Measurements from ENCODE around the gene CEP112. TPM values are rescaled to one million over a fixed set of nuclear protein-coding genes. Genes with fewer than 3 reads are reported as not detected.

Gene CEP112
- total and polyA plus RNA-seq, 2 donors (not counting 3 experiments of a cell fraction or from before 2014, with no cell fraction given), result 1.5 to 25.3 TPM

- no peak overlapping the region for H3K9ac ChIP-seq (replicated peaks; ENCODE audit: extremely low read depth, insufficient read depth, low read length)
- no peaks in the 10 kb centered on the region for H3K27me3 ChIP-seq (ENCODE audit: control insufficient read depth in 2 of 2, insufficient read depth in 2 of 2, low read length in 2 of 2)
- CTCF ChIA-PET, result no interaction called here
- TF ChIP-seq POLR2AphosphoS5 (IDR thresholded peaks at IDR 0.05; ENCODE audit: insufficient read depth, low read depth, low read length) (no peak), MYC (IDR thresholded peaks at IDR 0.05; ENCODE audit: low read depth, low read length) (peak; percentile 72), POLR2A (IDR thresholded peaks at IDR 0.05; ENCODE audit: low read depth, low read length) (no peak), FOS (IDR thresholded peaks at IDR 0.05; ENCODE audit: borderline replicate concordance, insufficient read depth, low read length) (peak; percentile 69), GATA2 (IDR thresholded peaks at IDR 0.05; ENCODE audit: insufficient read depth, insufficient read length, low read depth, low read length) (no peak), JUN (IDR thresholded peaks at IDR 0.05; ENCODE audit: borderline replicate concordance, insufficient read depth, insufficient read length, low read depth) (peak; percentile 69)
- TF ChIP-seq, protein P1, sequence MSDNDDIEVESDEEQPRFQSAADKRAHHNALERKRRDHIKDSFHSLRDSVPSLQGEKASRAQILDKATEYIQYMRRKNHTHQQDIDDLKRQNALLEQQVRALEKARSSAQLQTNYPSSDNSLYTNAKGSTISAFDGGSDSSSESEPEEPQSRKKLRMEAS (IDR thresholded peaks at IDR 0.05; ENCODE audit: insufficient read depth, insufficient read length), result peak; percentile 32
- TF ChIP-seq, protein P2, sequence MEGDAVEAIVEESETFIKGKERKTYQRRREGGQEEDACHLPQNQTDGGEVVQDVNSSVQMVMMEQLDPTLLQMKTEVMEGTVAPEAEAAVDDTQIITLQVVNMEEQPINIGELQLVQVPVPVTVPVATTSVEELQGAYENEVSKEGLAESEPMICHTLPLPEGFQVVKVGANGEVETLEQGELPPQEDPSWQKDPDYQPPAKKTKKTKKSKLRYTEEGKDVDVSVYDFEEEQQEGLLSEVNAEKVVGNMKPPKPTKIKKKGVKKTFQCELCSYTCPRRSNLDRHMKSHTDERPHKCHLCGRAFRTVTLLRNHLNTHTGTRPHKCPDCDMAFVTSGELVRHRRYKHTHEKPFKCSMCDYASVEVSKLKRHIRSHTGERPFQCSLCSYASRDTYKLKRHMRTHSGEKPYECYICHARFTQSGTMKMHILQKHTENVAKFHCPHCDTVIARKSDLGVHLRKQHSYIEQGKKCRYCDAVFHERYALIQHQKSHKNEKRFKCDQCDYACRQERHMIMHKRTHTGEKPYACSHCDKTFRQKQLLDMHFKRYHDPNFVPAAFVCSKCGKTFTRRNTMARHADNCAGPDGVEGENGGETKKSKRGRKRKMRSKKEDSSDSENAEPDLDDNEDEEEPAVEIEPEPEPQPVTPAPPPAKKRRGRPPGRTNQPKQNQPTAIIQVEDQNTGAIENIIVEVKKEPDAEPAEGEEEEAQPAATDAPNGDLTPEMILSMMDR (IDR thresholded peaks at IDR 0.05; ENCODE audit: extremely low read depth in 1 of 2, insufficient read depth in 1 of 2, low read depth in 1 of 2, low read length in 2 of 2), result no peak
- intact Hi-C loops (cut with micrococcal nuclease) (no loop called here), dilution Hi-C loops (cut with MboI; ENCODE audit: extremely low pct_ligation_motif_present, low sequenced_read_pairs) (no loop called here)
- no peaks in the 10 kb centered on the region for H3K9me3 ChIP-seq (replicated peaks; ENCODE audit: control insufficient read depth, insufficient read depth, low read length)
- no peaks in the 10 kb centered on the region for H3K79me2 ChIP-seq (ENCODE audit: control insufficient read depth, insufficient read depth, low read length)
- H4K20me1 ChIP-seq (replicated peaks; ENCODE audit: control insufficient read depth, extremely low read depth, insufficient read depth, low read length), result no peaks in the 10 kb centered on the region
- H3K4me2 ChIP-seq (ENCODE audit: insufficient read depth, low read length), result peak overlapping the region; percentile 23
- no TSS peak for BruUV-seq (replicated peaks)
- H3K4me3 ChIP-seq (replicated peaks in 1 of 3; ENCODE audit: insufficient read depth in 1 of 3, low read depth in 1 of 3, low read length in 3 of 3), result no peak overlapping the region
- H3K9me1 ChIP-seq (replicated peaks; ENCODE audit: control insufficient read depth, extremely low read depth, insufficient read depth, low read length), result no peaks in the 10 kb centered on the region
- H3K27ac ChIP-seq (ENCODE audit: insufficient read depth, low read depth, low read length), result no peak overlapping the region
- POLR2A ChIA-PET, result no interaction called here
- H3K4me1 ChIP-seq (ENCODE audit: control insufficient read depth, extremely low read depth, insufficient read depth, low read length), result peaks cover 9% of the 10 kb centered on the region
- FAIRE-seq, result peak; percentile 79
- peak; percentile 80 for DNase-seq (ENCODE audit: low read depth, low spot score)
- H3K36me3 ChIP-seq (ENCODE audit: control insufficient read depth in 2 of 2, extremely low read depth in 1 of 2, insufficient read depth in 2 of 2, low read length in 2 of 2), result no peaks in the 10 kb centered on the region
- peak overlapping the region; percentile 34 for H2AFZ ChIP-seq (ENCODE audit: low read depth, low read length)
Observed at GRCh38 chr17:65660947-65661346, 531.0 kb downstream of the CEP112 start.

All from endothelial cell of umbilical vein (primary cell).